Bone marrow (tissue), 2 donors: ENCODE results near the gene HAGHL.

Experiments used
- DNase-seq, 2 donors: peaks; one replicate each; lab custom pipeline; 2025; lab: John Stamatoyannopoulos, UW

Gene HAGHL

DNA sequence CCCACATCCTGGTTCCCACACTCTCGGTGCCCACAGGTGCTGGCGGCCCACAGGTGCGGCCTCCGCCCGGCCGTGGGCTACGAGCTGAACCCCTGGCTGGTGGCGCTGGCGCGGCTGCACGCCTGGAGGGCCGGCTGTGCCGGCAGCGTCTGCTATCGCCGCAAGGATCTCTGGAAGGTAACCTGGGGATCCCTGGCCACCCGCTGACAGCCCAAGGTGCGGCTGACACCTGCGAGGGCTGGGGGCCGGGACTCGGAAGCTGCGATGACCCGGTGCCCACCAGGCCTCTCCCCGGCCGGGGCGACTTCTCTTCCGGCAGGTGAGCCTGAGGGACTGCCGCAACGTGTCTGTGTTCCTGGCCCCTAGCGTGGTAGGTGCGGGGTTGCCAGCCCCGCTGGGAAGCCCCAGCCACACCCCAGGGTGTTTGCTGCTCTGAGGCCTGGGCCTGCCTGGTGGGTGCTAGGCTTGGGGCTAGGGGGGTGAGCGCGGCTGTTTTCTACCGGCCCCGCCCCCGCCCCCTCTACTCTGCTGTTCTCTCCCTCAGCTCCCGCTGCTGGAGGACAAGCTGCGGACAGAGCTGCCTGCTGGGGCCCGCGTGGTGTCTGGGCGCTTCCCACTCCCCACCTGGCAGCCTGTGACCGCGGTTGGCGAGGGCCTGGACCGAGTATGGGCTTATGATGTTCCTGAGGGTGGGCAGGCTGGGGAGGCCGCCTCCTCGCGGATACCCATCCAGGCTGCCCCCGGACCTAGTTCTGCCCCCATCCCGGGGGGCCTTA is 5.0 kb upstream of the HAGHL start:
- DNase-seq, result no peak

GRCh38 chr16:722835-723633 is 3.9 kb upstream of the HAGHL start:
- DNase-seq, result no peak

DNA sequence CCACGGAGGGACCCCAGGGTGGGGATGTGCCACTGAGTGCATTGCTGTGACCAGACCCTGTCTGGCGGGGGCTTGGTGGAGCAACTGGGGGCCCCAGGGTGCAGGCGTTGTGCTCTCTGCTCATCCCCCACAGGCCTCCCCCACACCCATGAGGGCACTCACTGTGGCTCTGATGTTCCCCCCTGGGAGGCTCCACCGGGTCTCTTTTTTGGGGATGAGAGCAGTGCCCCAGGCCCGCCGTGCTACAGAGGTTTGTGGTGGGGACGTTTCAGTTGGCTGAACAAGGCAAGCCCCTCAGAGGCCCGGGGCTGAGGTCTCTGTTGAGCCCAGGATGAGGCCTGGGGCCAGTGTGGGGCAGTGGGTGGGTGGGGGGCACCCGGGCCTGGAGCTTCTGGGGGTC is 3.2 kb upstream of the HAGHL start:
- no peak for DNase-seq

- no peak for DNase-seq
Measured at GRCh38 chr16:724188-725040, 2.5 kb upstream of the HAGHL start.

- no peak for DNase-seq
Measured at GRCh38 chr16:725041-725376, 1.9 kb upstream of the HAGHL start.

DNA sequence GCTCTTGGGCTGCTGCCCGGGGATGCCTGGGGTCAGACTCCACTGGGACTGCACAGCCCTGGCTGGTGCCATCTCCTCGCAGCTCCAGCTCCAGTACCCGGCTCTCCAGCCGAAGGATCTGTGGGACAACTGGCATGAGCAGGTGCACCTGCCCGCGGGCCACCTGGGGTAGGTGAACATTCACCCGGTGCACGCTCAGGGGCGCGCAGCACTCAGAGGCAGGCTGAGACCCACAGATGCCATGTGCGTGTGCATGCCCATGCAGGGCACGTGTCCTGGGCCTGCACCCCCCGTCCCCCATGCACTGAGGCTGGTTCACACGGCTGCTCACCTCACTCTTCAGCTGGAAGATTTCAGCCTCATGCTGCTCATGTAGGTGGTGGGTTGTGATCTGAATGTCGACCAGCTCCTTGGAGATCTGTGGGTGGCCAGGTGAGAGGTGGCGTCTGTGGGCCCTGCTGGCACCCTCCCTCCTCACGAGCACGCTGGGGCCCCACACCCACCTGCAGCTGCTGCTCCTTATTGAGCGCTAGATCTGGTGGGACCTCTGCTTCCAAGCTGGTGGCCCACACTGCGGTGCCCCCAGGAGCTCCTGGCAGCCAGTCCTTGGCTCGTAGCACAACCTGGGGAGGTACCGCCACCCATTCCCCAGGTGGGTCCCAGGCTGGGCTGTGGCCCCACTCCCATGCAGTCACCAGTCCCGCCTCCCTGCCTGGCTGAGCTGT is 1.3 kb upstream of the HAGHL start:
- no peak for DNase-seq

DNA sequence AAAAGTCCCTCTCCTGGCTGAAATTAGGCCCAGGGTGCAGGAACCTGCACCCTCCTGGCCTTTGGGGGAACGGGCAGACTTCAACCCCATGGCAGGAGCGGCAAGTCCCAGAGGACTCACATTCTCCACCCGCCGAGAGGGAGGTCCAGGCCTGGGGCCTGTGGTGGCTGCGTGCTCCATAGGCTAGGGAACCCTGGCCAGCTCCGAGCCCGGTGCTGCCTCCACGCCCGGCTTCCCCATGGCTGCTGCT is 793 bp upstream of the HAGHL start:
- no peak for DNase-seq

DNA sequence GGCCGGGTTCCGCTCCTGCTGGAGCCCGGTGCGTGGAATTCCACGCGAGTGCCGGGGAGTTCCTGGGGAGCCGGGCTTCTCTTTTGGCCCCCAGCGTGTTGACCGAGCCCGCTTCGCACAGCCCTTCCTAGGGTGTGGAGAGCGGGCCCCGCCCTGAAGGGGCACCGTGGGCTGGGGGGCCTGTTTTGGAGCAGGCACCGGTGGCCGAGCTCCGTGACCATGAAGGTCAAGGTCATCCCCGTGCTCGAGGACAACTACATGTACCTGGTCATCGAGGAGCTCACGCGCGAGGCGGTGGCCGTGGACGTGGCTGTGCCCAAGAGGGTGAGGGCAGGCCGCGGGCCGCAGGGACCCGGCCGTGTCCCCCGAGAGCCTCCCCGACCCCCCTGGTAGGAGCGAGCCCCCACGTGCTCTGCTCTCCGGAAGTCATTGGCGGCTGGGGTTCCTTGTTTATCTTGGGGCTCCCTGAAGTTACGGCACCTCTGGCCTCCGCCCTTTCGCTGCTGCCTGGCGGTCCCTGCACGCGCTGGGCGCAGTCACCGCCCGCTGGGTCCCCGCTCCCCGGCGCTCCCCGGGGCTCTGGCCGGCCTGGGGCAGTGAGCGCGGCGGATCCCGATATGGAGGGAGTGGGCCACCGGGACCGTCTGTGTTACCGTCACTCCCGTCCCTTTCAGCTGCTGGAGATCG is 528 bp downstream of the HAGHL start:
- DNase-seq, result no peak

DNA sequence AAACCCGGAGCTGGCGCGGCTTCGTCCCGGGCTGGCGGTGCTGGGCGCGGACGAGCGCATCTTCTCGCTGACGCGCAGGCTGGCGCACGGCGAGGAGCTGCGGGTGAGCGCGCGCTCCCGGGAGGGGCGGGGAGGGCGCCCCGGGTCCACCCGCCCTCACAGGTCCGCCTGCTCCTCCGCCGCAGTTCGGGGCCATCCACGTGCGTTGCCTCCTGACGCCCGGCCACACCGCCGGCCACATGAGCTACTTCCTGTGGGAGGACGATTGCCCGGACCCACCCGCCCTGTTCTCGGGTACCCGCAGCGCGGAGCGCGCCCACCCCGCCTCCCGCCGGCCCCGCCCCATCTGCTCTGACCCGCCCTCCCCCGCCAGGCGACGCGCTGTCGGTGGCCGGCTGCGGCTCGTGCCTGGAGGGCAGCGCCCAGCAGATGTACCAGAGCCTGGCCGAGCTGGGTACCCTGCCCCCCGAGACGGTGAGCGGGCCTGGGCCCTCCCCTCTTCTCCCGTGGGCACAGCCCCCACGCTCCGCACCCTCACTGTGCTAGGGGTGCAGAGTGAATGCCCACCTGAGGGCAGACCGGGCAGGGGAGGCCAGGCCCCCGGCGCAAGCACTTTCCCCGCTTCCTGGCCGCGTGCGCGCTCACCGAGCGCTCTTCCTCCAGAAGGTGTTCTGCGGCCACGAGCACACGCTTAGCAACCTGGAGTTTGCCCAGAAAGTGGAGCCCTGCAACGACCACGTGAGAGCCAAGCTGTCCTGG is 1.4 kb downstream of the HAGHL start:
- DNase-seq, result no peak

GRCh38 chr16:728890-729744 is 2.2 kb downstream of the HAGHL start:
- no peak for DNase-seq

GRCh38 chr16:729768-730665 is 3.1 kb downstream of the HAGHL start:
- DNase-seq, result no peak

DNA sequence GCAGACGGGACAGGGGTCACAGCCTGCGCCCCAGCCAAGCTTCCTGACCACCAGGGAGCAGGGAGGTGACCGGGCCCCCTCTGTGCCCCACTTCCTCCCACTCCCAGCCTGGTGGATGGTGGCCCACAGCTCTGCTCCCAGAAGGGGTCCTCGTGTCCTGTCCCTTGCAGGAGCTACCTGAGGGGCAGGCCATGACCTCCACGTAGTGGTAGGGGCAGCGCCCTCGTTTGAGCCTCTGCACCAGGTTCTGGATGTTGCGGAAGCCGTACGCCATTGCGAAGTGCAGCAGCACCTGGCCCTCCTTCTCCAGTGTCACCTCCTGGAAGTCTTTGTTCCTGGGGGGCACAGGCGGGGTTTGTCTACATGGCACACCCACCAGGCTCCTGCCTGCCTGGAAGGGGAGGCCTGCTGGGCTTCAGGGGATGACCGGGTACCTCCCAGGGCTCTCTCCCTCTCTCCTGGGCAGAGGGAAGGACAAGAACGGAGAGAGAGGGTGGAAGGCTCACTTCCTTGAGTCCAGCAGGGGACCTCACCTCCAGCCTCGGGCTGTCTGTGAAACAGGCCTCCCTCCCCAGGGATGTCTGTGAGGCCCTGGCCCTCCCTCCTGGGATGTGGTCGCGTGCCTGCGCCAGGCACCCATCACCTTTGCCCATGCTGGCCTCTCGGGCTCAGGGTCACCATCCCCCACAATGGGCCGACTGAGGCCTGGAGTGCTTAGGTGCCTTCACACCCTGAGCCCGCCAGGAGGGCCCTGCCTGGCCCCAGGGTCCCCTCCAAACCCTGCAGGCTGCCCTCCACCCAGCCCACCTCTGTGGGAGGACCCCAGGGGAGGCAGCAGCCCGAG is 4.0 kb downstream of the HAGHL start:
- DNase-seq, result no peak

- DNase-seq, result no peak
Measured at GRCh38 chr16:732332-732731, 5.4 kb downstream of the HAGHL start.

GRCh38 chr16:732936-733335 is 6.0 kb downstream of the HAGHL start:
- DNase-seq, result no peak

DNA sequence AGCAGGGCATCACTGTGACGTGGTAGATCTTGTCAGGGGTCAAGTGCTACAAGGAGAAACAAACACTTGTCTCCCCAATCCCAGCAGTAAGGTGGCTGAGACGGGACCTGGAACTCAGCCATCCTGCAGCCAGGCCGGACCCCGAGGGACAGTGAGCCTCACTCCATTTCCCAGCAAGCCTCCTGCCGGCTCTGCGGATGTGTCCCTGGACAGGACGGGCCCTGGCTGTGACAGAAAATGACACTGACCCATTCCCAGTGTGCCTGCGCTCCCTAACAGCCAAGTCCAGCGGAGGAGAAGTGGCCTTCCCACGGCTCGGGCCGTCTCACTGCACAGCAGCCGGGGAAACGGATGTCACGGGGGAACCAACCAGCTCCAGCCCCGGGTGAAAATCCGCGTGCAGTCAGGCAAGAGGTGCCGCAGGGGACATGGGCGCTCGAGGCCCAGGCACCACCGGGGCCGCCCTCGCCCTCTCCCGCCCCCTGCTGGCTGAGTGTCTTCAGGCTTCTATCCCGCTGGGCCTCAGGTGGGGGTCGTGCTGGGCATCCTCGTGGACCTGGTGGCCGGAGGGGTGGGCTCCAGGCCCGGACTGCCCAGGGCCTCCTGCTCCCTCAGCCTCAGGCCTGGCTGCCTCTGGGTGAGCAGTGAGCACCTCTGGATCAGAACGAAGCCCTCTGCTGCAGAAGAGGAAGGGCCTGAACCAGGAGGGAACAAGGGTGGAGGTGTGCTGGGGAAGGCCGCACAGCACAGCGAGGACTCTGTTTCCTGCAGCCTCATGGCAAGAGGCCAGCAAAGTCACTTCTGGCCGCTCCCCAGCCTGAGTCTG is 6.7 kb downstream of the HAGHL start:
- no peak for DNase-seq

- DNase-seq, result no peak
Measured at GRCh38 chr16:734208-734980, 7.5 kb downstream of the HAGHL start.
